GM12891 (cell line): ENCODE data around the gene TKT.

Source experiments
- POLR2A ChIP-seq: IDR thresholded peaks from 2 replicates; pipeline ENCODE4 v1.6.1; 2011; ENCODE audit warnings: low read depth, low read length, control low read depth
- POLR2AphosphoS5 ChIP-seq: IDR thresholded peaks from 2 replicates; pipeline ENCODE4 v1.6.1; 2011; ENCODE audit warnings: low read depth, low read length, control low read depth
- POU2F2 ChIP-seq: IDR thresholded peaks from 2 replicates; pipeline ENCODE4 v1.6.1; 2011; ENCODE audit warnings: low read depth, mild to moderate bottlenecking, control low read depth, low read length, moderate library complexity
- TAF1 ChIP-seq: IDR thresholded peaks from 2 replicates; pipeline ENCODE4 v1.6.1; 2011; ENCODE audit warnings: low read depth, low read length, control low read depth

DNA sequence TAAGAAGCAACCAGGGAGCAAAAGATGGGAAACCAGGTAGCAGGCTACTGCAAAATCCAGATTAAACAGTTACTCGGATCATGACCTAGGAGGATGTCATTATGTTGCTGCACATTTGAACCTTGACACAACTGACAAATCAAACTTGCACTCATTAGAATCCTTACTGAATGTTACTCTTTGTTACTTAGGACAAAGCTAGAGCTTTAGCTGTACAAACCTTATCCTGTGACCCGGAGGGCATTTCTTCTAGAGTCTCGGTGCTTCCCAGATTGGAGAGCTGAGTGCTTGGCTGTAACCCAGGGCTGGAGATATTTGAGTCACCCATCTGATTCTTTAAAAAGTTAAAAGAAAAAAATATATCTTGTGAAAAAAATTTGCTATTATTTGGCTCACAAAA, 48.1 kb upstream of the TKT start:
- no peak for TF ChIP-seq POLR2AphosphoS5
- no peak for TF ChIP-seq POLR2A
- no peak for TF ChIP-seq TAF1
- no peak for TF ChIP-seq POU2F2
